Peyer's patch (tissue), 4 donors: ENCODE data around the gene RAB31.

Source experiments
- CTCF ChIP-seq, 6 experiments: fragments of 450-650 bp in 4 of 6; fragments of 200-600 bp in 2 of 6; sonication (generic) in 1 of 6; IDR thresholded peaks; one replicate each; pipeline ENCODE4 v1.5.1; 2017 to 2019; ENCODE audit warnings: antibody characterized with exemption in 6 of 6, mild to moderate bottlenecking in 3 of 6, moderate library complexity in 1 of 6
- POLR2A ChIP-seq, 2 donors: fragments of 450-650 bp; IDR thresholded peaks; one replicate each; pipeline ENCODE4 v1.5.1; 2017; ENCODE audit warnings: antibody characterized with exemption in 2 of 2, mild to moderate bottlenecking in 2 of 2, moderate library complexity in 2 of 2

- TF ChIP-seq CTCF (IDR thresholded peaks at IDR 0.05), result no peak
- no peak for TF ChIP-seq POLR2A (IDR thresholded peaks at IDR 0.05)
Observed at GRCh38 chr18:9810299-9810698, 102.2 kb downstream of the RAB31 start.
